Measurements from ENCODE around the gene HOXB9.

The HOXB9 gene

DNA sequence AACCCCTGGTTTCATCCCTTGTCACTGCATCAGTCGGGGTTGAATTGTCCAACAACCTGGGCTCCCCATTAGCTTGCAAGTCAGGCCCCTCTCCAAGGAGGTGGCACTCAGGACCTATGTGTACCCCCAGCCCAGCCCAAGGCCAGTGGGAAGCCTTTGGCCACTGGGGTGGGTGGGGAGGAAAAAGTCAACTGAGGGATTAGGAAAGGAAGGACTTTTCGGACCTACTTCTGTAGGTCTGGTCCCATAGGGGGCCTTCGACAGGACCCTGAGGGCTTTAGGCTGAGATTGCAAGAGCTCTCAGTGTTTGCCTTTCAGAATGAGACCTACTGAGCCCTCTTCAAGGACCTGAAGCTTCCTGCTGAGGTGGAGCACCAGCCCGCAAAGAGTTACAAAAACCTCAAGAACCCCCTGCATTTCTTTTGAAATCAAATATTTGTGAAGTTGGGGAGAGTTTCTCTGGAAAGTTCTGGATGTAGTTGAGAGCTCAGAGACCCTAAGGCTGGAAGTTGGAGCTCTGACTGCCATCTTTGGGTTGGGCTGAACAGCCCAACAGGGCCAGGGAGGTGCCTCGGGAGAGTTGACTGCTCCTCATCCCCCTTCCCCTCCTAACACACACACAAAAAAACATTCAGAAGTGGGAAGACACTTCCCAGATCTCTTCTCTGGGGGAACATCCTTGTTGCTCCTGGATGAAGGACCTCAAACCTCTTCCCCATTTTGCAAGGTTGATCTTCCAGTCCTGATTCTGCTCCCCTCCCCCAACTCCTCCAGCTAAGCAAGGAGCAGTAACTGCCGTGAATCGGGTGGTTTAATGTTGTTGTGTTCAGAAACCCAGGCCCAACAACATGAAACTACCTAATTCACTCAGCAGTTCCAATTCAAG, 5.8 kb upstream of the HOXB9 start:
- Histone ChIP-seq H3K79me2 (ENCODE audit: control insufficient read depth, low read length) (no peaks in the 10 kb centered on the region), H3K9me3 (ENCODE audit: control insufficient read depth, insufficient read depth, low read length) (no peaks in the 10 kb centered on the region), H3K9me2 (replicated peaks; ENCODE audit: control insufficient read depth, low read length) (no peaks in the 10 kb centered on the region), H3K4me2 (ENCODE audit: low read length) (no peak overlapping the region), H3K4me3 (ENCODE audit: low read length) (no peak overlapping the region), H3K27me3 (ENCODE audit: control insufficient read depth, low read length) (peaks cover 54% of the 10 kb centered on the region), H3K4me1 (ENCODE audit: control insufficient read depth, low read length) (peaks cover 8% of the 10 kb centered on the region), H3K27ac (ENCODE audit: low read depth, low read length) (no peak overlapping the region), H3F3A (ENCODE audit: control insufficient read depth, insufficient read depth) (no peaks in the 10 kb centered on the region), H4K20me1 (ENCODE audit: control insufficient read depth, insufficient read depth, low read depth, low read length) (no peaks in the 10 kb centered on the region), H3K36me3 (ENCODE audit: control insufficient read depth, low read length) (no peaks in the 10 kb centered on the region)
- TF ChIP-seq EZH2phosphoT487 (IDR thresholded peaks at IDR 0.05; ENCODE audit: borderline replicate concordance, low read length), result no peak
- TF ChIP-seq, protein P1, sequence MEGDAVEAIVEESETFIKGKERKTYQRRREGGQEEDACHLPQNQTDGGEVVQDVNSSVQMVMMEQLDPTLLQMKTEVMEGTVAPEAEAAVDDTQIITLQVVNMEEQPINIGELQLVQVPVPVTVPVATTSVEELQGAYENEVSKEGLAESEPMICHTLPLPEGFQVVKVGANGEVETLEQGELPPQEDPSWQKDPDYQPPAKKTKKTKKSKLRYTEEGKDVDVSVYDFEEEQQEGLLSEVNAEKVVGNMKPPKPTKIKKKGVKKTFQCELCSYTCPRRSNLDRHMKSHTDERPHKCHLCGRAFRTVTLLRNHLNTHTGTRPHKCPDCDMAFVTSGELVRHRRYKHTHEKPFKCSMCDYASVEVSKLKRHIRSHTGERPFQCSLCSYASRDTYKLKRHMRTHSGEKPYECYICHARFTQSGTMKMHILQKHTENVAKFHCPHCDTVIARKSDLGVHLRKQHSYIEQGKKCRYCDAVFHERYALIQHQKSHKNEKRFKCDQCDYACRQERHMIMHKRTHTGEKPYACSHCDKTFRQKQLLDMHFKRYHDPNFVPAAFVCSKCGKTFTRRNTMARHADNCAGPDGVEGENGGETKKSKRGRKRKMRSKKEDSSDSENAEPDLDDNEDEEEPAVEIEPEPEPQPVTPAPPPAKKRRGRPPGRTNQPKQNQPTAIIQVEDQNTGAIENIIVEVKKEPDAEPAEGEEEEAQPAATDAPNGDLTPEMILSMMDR (IDR thresholded peaks at IDR 0.05; ENCODE audit: low read depth, low read length, poor library complexity, severe bottlenecking), result no peak

DNA sequence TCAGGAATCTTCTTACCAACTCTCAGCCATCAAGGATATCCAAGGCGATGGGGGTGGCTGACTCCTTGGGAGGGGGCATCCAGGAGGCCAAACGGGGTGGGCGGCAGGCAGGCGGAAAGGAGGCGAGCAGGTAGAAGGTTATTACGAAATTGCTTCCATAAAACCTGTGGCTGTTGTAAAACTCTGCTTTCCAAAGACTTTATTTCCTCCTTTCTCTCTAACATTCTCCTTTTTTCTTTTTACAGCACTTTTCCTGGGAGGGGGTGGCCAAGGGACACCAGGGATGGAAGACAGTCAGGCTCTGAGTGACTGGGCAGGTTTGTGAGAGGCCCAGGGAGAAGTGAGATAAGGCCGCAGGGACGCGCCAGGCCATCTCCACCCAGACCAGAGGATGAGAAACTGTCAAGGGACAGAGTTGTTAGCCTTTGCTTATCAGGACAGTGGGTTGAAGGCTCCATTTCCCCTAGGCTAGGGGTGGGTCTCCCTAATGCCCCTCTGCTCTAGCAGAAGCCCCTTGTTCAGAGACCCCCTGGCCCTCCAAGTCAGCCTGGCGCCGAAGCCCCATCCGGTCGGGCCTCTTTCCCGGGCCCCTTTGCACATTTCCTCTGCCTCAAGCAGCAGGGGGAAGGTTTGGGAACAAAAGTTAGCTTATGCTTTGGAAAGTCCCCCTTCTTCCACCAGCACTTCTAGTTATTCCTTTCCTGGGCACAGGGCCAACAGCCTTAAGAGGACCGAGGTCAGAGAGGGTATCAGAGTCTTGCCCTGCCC, 5.0 kb upstream of the HOXB9 start:
- no peaks in the 10 kb centered on the region for H4K20me1 ChIP-seq (ENCODE audit: control insufficient read depth, insufficient read depth, low read depth, low read length)
- no peak overlapping the region for H3K27ac ChIP-seq (ENCODE audit: low read depth, low read length)
- H3K9me2 ChIP-seq (replicated peaks; ENCODE audit: control insufficient read depth, low read length), result no peaks in the 10 kb centered on the region
- H3F3A ChIP-seq (ENCODE audit: control insufficient read depth, insufficient read depth), result no peaks in the 10 kb centered on the region
- no peaks in the 10 kb centered on the region for H3K36me3 ChIP-seq (ENCODE audit: control insufficient read depth, low read length)
- H3K79me2 ChIP-seq (ENCODE audit: control insufficient read depth, low read length), result no peaks in the 10 kb centered on the region
- H3K9me3 ChIP-seq (ENCODE audit: control insufficient read depth, insufficient read depth, low read length), result no peaks in the 10 kb centered on the region
- peaks cover 54% of the 10 kb centered on the region for H3K27me3 ChIP-seq (ENCODE audit: control insufficient read depth, low read length)
- TF ChIP-seq, protein P1 (IDR thresholded peaks at IDR 0.05; ENCODE audit: low read depth, low read length, poor library complexity, severe bottlenecking), result no peak
- no peak for TF ChIP-seq EZH2phosphoT487 (IDR thresholded peaks at IDR 0.05; ENCODE audit: borderline replicate concordance, low read length)
- H3K4me1 ChIP-seq (ENCODE audit: control insufficient read depth, low read length), result peaks cover 6% of the 10 kb centered on the region
- H3K4me2 ChIP-seq (ENCODE audit: low read length), result no peak overlapping the region
- H3K4me3 ChIP-seq (ENCODE audit: low read length), result no peak overlapping the region

DNA sequence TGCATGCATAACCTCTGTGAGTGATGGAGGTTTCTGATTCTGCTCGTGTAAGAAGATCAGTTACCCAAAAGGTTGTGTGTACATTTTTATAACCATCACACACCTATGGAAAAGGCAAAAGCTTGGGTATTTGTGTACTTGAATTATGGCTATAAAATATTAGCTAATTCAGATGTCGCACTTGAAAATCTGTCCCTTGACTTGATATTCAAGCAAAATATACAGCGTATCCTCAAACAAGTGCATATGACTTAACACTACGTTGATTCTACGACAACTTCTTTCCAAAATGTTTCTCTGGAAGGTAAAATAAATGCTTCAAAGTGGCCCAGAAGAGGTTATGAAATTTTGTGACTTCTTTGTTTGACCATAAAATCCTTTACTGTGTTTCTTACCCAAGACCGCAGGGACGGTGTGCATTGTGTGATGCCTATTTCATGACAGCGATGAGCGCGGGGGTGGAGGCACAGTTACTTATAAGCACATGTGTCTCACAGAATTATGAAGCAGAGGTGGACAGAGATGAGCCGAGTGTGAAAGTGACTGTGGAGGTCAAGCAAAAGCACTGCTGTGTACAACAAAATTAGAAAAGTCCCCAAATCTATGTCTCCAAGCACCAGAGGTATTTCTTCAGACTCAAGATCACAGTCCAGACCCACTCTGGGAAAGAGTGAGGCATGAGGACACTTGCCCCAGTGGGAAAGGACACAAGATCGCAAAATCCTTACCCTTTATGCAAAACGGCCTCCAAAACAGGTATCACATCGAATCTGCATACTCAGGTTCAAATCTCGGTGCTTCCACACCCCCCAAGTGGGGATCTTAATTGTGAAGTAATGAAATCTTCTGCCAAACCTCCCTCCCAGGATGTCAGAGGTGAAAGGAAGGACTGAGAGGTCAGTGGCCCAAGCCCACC, 4.1 kb upstream of the HOXB9 start:
- no peak overlapping the region for H3K27ac ChIP-seq (ENCODE audit: low read depth, low read length)
- no peaks in the 10 kb centered on the region for H3K9me3 ChIP-seq (ENCODE audit: control insufficient read depth, insufficient read depth, low read length)
- H3K4me2 ChIP-seq (ENCODE audit: low read length), result no peak overlapping the region
- H3K79me2 ChIP-seq (ENCODE audit: control insufficient read depth, low read length), result no peaks in the 10 kb centered on the region
- no peaks in the 10 kb centered on the region for H3K9me2 ChIP-seq (replicated peaks; ENCODE audit: control insufficient read depth, low read length)
- peaks cover 55% of the 10 kb centered on the region for H3K27me3 ChIP-seq (ENCODE audit: control insufficient read depth, low read length)
- no peaks in the 10 kb centered on the region for H3F3A ChIP-seq (ENCODE audit: control insufficient read depth, insufficient read depth)
- TF ChIP-seq, protein P1 (IDR thresholded peaks at IDR 0.05; ENCODE audit: low read depth, low read length, poor library complexity, severe bottlenecking), result no peak
- TF ChIP-seq EZH2phosphoT487 (IDR thresholded peaks at IDR 0.05; ENCODE audit: borderline replicate concordance, low read length), result no peak
- no peaks in the 10 kb centered on the region for H3K36me3 ChIP-seq (ENCODE audit: control insufficient read depth, low read length)
- H3K4me1 ChIP-seq (ENCODE audit: control insufficient read depth, low read length), result peaks cover 1% of the 10 kb centered on the region; the same call in 1 of the 2 replicates
- no peaks in the 10 kb centered on the region for H4K20me1 ChIP-seq (ENCODE audit: control insufficient read depth, insufficient read depth, low read depth, low read length)
- H3K4me3 ChIP-seq (ENCODE audit: low read length), result no peak overlapping the region
